DND-41 (cell line): ENCODE data around the gene ITPR2.

Source experiments
- CTCF ChIP-seq: IDR thresholded peaks from 2 replicates; pipeline ENCODE4 v1.5.1; 2012; ENCODE audit warnings: borderline replicate concordance, low read length, moderate library complexity, mild to moderate bottlenecking; ENCODE audit not compliant: poor library complexity, severe bottlenecking; ENCODE audit errors: extremely low read depth
- EZH2 ChIP-seq: IDR thresholded peaks from 3 replicates; pipeline ENCODE4 v1.6.1; 2012; ENCODE audit warnings: borderline replicate concordance, low read depth, mild to moderate bottlenecking, moderate library complexity, low read length, inconsistent platforms; ENCODE audit not compliant: severe bottlenecking

DNA sequence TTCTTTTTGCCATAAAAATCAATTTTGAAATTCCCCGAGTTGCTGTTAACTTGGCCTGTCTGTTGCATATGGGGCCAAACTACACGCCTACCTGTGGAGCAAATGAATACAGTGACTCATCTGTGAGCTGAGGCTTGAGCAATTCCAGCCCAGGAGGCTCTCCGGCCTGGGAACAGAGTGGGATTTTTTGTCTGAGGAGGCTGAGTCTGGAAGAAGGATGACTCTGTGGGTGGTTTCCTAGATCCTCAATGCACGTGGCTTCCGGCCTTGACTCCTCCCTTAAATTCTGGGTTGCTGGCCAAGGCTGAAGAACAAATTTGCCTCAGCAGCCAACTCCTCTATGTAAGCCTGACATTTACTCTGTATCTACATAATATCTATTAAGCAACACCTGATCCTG is 513.5 kb downstream of the ITPR2 start:
- TF ChIP-seq CTCF, result no peak
- no peak for TF ChIP-seq EZH2
